HepG2 (cell line): Measurements from ENCODE around the gene ZNF19. TPM values are rescaled to one million over a fixed set of nuclear protein-coding genes. Genes with fewer than 3 reads are reported as not detected.

ENCODE experiments used
- ATAC-seq: fragments of 200-7000 bp; cut with Tn5 transposase; 3 replicates; pipeline ENCODE4 v1.9.1; 2020; ENCODE audit warnings: mild to moderate bottlenecking, moderate library complexity
- BruUV-seq: library from RNA; stranded (reverse); fragments of 400-500 nt; replicated peaks from 2 replicates; lab custom pipeline; 2021; lab: Mats Ljungman, UMichigan
- CTCF ChIA-PET: fragments of 300-600 bp; formaldehyde crosslinking; extraction: SDS; loops from one replicate; lab custom pipeline; 2021; ENCODE audit warnings: low total read pairs, inconsistent platforms, low intra/inter-chr PET ratio; lab: Yijun Ruan, JAX
- POLR2A ChIA-PET: fragments of 350-600 bp; sonication (Branson Sonifier 250); formaldehyde crosslinking; loops from one replicate; lab custom pipeline; 2020; ENCODE audit warnings: antibody characterized with exemption, inconsistent platforms; lab: Yijun Ruan, JAX
- DNase-seq: peaks from one replicate; pipeline ENCODE4 v3.0.0-alpha.2; 2015; ENCODE audit warnings: low spot score
- FAIRE-seq: peaks from 3 replicates; lab custom pipeline; 2011; peaks lifted over from hg19 to GRCh38; lab: Jason Lieb, UNC
- H2AFZ ChIP-seq: one replicate; pipeline ENCODE4 v1.6.1; 2011; ENCODE audit warnings: low read length, inconsistent platforms
- H3K27ac ChIP-seq: fragments of 300-600 bp; 3 replicates; pipeline ENCODE4 v1.8.0; 2011; ENCODE audit warnings: mixed run types, mild to moderate bottlenecking, mixed read lengths, low read length, inconsistent platforms; ENCODE audit not compliant: insufficient read depth; ENCODE audit errors: extremely low read length
- H3K27me3 ChIP-seq, 2 experiments: fragments of 200-600 bp in 1 of 2; 2 replicates in 1 of 2; 3 replicates in 1 of 2; pipeline versions ENCODE4 v1.6.0 to v1.8.0; 2011; ENCODE audit warnings: low read length in 2 of 2, mild to moderate bottlenecking in 2 of 2, moderate library complexity in 2 of 2, inconsistent platforms in 1 of 2; ENCODE audit not compliant: insufficient read depth in 2 of 2, control insufficient read depth in 1 of 2
- H3K36me3 ChIP-seq, 2 experiments: fragments of 200-600 bp in 1 of 2; replicated peaks in 1 of 2; 2 replicates in 1 of 2; 3 replicates in 1 of 2; pipeline versions ENCODE4 v1.5.1 to v1.8.0; 2011; ENCODE audit warnings: low read length in 2 of 2, inconsistent platforms in 1 of 2; ENCODE audit not compliant: insufficient read depth in 2 of 2, control insufficient read depth in 1 of 2
- H3K4me1 ChIP-seq: 2 replicates; pipeline ENCODE4 v1.5.1; 2012; ENCODE audit warnings: low read length, inconsistent platforms; ENCODE audit not compliant: insufficient read depth
- H3K4me2 ChIP-seq: 2 replicates; pipeline ENCODE4 v1.6.0; 2011; ENCODE audit warnings: low read depth, low read length, inconsistent platforms
- H3K4me3 ChIP-seq, 3 experiments: fragments of 200-600 bp in 1 of 3; sonication (generic), shearing (Covaris generic) in 1 of 3; replicated peaks in 1 of 3; 2 replicates each; pipeline ENCODE4 v1.5.1; 2011 to 2016; ENCODE audit warnings: low read length in 3 of 3, inconsistent platforms in 2 of 3, low read depth in 2 of 3, mild to moderate bottlenecking in 2 of 3, control low read depth in 1 of 3, mixed read lengths in 1 of 3; ENCODE audit not compliant: insufficient read depth in 1 of 3
- H3K79me2 ChIP-seq: one replicate; pipeline ENCODE4 v1.6.1; 2011; ENCODE audit warnings: low read length, inconsistent platforms; ENCODE audit not compliant: insufficient read depth
- H3K9ac ChIP-seq: 2 replicates; pipeline ENCODE4 v1.6.0; 2011; ENCODE audit warnings: mild to moderate bottlenecking, low read depth, low read length, inconsistent platforms; ENCODE audit not compliant: insufficient read depth
- H3K9me3 ChIP-seq: 2 replicates; pipeline ENCODE4 v1.5.1; 2012; ENCODE audit warnings: mild to moderate bottlenecking, low read length
- H4K20me1 ChIP-seq: 2 replicates; pipeline ENCODE4 v1.6.0; 2011; ENCODE audit warnings: inconsistent platforms, mild to moderate bottlenecking, low read length, moderate library complexity; ENCODE audit not compliant: insufficient read depth
- CCAR2 ChIP-seq: fragments of 200-400 bp; formaldehyde crosslinking; optimal IDR thresholded peaks from 2 replicates; pipeline ENCODE3; 2018; ENCODE audit warnings: low read depth, mild to moderate bottlenecking, low read length, moderate library complexity
- EEA1 ChIP-seq: sonication (generic); formaldehyde crosslinking; IDR thresholded peaks from 2 replicates; pipeline ENCODE4 v1.5.1; 2020; ENCODE audit warnings: mild to moderate bottlenecking, missing genetic modification reagents, borderline replicate concordance
- HCFC1 ChIP-seq: fragments of 150-350 bp; IDR thresholded peaks from 2 replicates; pipeline ENCODE4 v1.6.1; 2014; ENCODE audit warnings: low read depth, low read length
- MAFF ChIP-seq: IDR thresholded peaks from 2 replicates; pipeline ENCODE4 v1.6.1; 2011; ENCODE audit warnings: low read depth, low read length, improper control_type of control experiment
- MAFK ChIP-seq, 2 experiments: IDR thresholded peaks in 1 of 2; conservative IDR thresholded peaks in 1 of 2; 2 replicates each; pipeline ENCODE4 v1.6.1; 2011; ENCODE audit warnings: improper control_type of control experiment in 2 of 2, low read length in 2 of 2
- MTF1 ChIP-seq: sonication (generic); formaldehyde crosslinking; IDR thresholded peaks from 2 replicates; pipeline ENCODE4 v1.5.0; 2020; ENCODE audit warnings: missing genetic modification reagents
- SAFB2 ChIP-seq: sonication (generic); formaldehyde crosslinking; IDR thresholded peaks from 2 replicates; pipeline ENCODE4 v1.5.1; 2020; ENCODE audit warnings: missing genetic modification reagents, low read depth, mild to moderate bottlenecking, borderline replicate concordance
- SMC3 ChIP-seq: IDR thresholded peaks from 2 replicates; pipeline ENCODE4 v1.6.1; 2011; ENCODE audit warnings: low read length, improper control_type of control experiment
- U2AF1 ChIP-seq: fragments of 200-400 bp; formaldehyde crosslinking; optimal IDR thresholded peaks from 2 replicates; pipeline ENCODE3; 2017; ENCODE audit warnings: mild to moderate bottlenecking, low read depth, low read length
- ZNF205 ChIP-seq: IDR thresholded peaks from 2 replicates; pipeline ENCODE4 v1.6.1; 2018; ENCODE audit warnings: missing biosample characterization, missing genetic modification reagents
- ZNF337 ChIP-seq: sonication (generic); formaldehyde crosslinking; IDR thresholded peaks from 2 replicates; pipeline ENCODE4 v1.5.1; 2020; ENCODE audit warnings: missing genetic modification reagents, low read depth, mild to moderate bottlenecking, borderline replicate concordance
- ZNF709 ChIP-seq: sonication (generic); formaldehyde crosslinking; IDR thresholded peaks from 2 replicates; pipeline ENCODE4 v1.5.0; 2020; ENCODE audit warnings: mild to moderate bottlenecking, missing genetic modification reagents
- WGBS: methylation state at CpG from one replicate; pipeline ENCODE4 v1.1.6; 2017; ENCODE audit warnings: low lambda C conversion rate; 5-methylcytosine and 5-hydroxymethylcytosine counted together
- in situ Hi-C: cut with HindIII; loops from 2 replicates; pipeline ENCODE4 v1.10.0; 2017; ENCODE audit warnings: low pct_unique_long_range_greater_than_20kb; ENCODE audit not compliant: extremely low pct_ligation_motif_present
- intact Hi-C: fragments of 100-400 bp; cut with micrococcal nuclease; formaldehyde crosslinking; loops from one replicate; pipeline ENCODE4 v1.10.0; 2022; ENCODE audit not compliant: unreplicated experiment
- polyA plus RNA-seq, 8 experiments: library from polyadenylated mRNA; depleted of rRNA in 3 of 8; stranded (reverse) in 7 of 8; unstranded in 1 of 8; fragments of >200 nt; fragmentation: Illumina TruSeq in 4 of 8; extraction: Trizol in 4 of 8; gene quantifications; 2 replicates each; pipeline versions ENCODE4 v1.2.1 to v1.2.3, GENCODE V29; 2011 to 2016; ENCODE audit warnings: low read depth in 4 of 8, missing spikeins in 1 of 8, mixed read lengths in 1 of 8; ENCODE audit not compliant: insufficient read depth in 1 of 8
- total RNA-seq, 5 experiments: library from RNA; depleted of rRNA; stranded (reverse); fragments of >200 nt; fragmentation: Illumina TruSeq; extraction: Trizol; gene quantifications; 2 replicates each; pipeline ENCODE4 v1.2.3, GENCODE V29; 2016; ENCODE audit warnings: low read depth in 1 of 5
- TF ChIP-seq, protein P1 (sequence below): IDR thresholded peaks from 2 replicates; pipeline ENCODE4 v1.6.1; 2016; ENCODE audit warnings: low read depth, control low read depth
- TF ChIP-seq, protein P2 (sequence below): IDR thresholded peaks from 2 replicates; pipeline ENCODE4 v1.6.1; 2016; ENCODE audit warnings: missing biosample characterization, missing genetic modification reagents, low read depth
- TF ChIP-seq, protein P3 (sequence below): sonication (generic); formaldehyde crosslinking; IDR thresholded peaks from 2 replicates; pipeline ENCODE4 v1.5.0; 2020; ENCODE audit warnings: missing genetic modification reagents

Gene ZNF19
- total and polyA plus RNA-seq, 2 of the 13 experiments (the other 11 are each of a cell fraction or from before 2014, with no cell fraction given), result 3.2 to 5.8 TPM

DNA sequence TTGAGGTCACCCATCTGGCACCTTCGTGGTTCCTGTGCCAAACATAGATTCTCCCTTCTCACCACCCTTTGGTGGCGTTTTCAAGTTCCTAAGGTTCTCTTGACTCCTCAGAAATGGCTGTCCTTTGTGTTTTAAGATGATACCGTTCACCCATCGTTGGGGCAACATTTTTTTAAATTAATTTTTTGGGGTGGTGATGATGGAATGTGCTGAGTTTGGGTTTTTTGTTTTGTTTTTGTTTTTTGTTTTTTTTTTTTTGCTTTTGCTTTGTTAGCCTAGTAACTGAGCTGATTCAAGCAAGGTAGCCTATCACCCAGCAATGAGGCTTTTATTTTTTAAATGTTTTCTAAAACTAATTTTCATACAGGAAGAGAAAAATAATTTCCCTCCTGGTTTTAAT, 39.7 kb upstream of the ZNF19 start:
- CTCF ChIA-PET, result no interaction called here
- Histone ChIP-seq H3K36me3 (no peaks in the 10 kb centered on the region), H3K4me1 (no peaks in the 10 kb centered on the region), H3K79me2 (no peaks in the 10 kb centered on the region), H3K9me3 (no peaks in the 10 kb centered on the region), H3K27me3 (peaks cover 3 to 49% of the 10 kb centered on the region in 2 experiments; a peak in 4 of 5 replicates), H3K9ac (no peak overlapping the region), H2AFZ (no peak overlapping the region), H3K27ac (no peak overlapping the region), H3K4me3 (no peak overlapping the region), H4K20me1 (no peaks in the 10 kb centered on the region), H3K4me2 (no peak overlapping the region)
- TF ChIP-seq ZNF709 (CRISPR knock-in tag) (no peak), SAFB2 (CRISPR knock-in tag) (no peak), MAFK (conservative IDR thresholded peaks at IDR 0.05 in 1 of 2, IDR thresholded peaks at IDR 0.05 in 1 of 2; ENCODE audit: low read length in 2 of 2) (peak; percentile 53 to 74; a peak in 3 of 4 replicates), MTF1 (CRISPR knock-in tag) (no peak), CCAR2 (no peak), MAFF (peak; percentile 52; the same call in 1 of the 2 replicates), ZNF205 (CRISPR knock-in tag) (no peak), HCFC1 (no peak), U2AF1 (no peak), ZNF337 (CRISPR knock-in tag) (no peak), EEA1 (CRISPR knock-in tag) (no peak), SMC3 (no peak)
- TF ChIP-seq, protein P1, sequence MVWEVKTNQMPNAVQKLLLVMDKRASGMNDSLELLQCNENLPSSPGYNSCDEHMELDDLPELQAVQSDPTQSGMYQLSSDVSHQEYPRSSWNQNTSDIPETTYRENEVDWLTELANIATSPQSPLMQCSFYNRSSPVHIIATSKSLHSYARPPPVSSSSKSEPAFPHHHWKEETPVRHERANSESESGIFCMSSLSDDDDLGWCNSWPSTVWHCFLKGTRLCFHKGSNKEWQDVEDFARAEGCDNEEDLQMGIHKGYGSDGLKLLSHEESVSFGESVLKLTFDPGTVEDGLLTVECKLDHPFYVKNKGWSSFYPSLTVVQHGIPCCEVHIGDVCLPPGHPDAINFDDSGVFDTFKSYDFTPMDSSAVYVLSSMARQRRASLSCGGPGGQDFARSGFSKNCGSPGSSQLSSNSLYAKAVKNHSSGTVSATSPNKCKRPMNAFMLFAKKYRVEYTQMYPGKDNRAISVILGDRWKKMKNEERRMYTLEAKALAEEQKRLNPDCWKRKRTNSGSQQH, result no peak
- TF ChIP-seq, protein P2, sequence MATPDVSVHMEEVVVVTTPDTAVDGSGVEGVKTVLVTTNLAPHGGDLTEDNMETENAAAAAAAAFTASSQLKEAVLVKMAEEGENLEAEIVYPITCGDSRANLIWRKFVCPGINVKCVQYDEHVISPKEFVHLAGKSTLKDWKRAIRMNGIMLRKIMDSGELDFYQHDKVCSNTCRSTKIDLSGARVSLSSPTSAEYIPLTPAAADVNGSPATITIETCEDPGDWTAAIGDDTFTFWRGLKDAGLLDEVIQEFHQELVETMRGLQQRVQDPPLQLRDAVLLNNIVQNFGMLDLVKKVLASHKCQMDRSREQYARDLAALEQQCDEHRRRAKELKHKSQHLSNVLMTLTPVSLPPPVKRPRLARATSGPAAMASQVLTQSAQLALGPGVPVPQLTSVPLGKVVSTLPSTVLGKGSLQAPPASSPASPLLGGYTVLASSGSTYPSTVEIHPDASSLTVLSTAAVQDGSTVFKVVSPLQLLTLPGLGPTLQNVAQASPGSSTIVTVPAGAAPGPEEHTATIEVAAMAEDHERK (CRISPR knock-in tag), result no peak
- TF ChIP-seq, protein P3, sequence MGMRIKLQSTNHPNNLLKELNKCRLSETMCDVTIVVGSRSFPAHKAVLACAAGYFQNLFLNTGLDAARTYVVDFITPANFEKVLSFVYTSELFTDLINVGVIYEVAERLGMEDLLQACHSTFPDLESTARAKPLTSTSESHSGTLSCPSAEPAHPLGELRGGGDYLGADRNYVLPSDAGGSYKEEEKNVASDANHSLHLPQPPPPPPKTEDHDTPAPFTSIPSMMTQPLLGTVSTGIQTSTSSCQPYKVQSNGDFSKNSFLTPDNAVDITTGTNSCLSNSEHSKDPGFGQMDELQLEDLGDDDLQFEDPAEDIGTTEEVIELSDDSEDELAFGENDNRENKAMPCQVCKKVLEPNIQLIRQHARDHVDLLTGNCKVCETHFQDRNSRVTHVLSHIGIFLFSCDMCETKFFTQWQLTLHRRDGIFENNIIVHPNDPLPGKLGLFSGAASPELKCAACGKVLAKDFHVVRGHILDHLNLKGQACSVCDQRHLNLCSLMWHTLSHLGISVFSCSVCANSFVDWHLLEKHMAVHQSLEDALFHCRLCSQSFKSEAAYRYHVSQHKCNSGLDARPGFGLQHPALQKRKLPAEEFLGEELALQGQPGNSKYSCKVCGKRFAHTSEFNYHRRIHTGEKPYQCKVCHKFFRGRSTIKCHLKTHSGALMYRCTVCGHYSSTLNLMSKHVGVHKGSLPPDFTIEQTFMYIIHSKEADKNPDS, result no peak
- FAIRE-seq, result no peak
- DNase-seq, result no peak
- in situ Hi-C loops, result no loop called here
- intact Hi-C loops, result no loop called here
- 4% methylated on average over 4 of the region's 4 CpGs for WGBS
- no peak for ATAC-seq
- no TSS peak for BruUV-seq
- POLR2A ChIA-PET, result interaction anchor here (0.6 kb wide), 1 partner anchor 47 kb away, joined by 3 read pairs; no protein-coding TSS in a partner anchor
